ENCODE measurements around the gene ANTKMT. TPM values are rescaled to one million over a fixed set of nuclear protein-coding genes. Genes with fewer than 3 reads are reported as not detected.

Gene ANTKMT
- total RNA-seq, 4 donors from 2014 or later, result 6.2 to 21.1 (median 19.1) TPM

DNA sequence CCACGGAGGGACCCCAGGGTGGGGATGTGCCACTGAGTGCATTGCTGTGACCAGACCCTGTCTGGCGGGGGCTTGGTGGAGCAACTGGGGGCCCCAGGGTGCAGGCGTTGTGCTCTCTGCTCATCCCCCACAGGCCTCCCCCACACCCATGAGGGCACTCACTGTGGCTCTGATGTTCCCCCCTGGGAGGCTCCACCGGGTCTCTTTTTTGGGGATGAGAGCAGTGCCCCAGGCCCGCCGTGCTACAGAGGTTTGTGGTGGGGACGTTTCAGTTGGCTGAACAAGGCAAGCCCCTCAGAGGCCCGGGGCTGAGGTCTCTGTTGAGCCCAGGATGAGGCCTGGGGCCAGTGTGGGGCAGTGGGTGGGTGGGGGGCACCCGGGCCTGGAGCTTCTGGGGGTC is 2.7 kb downstream of the ANTKMT start:
- Histone ChIP-seq H3K4me3 (no peak overlapping the region), H3K27ac (no peak overlapping the region), H3K27me3 (peaks cover 0 to 26% of the 10 kb centered on the region in 2 donors), H3K4me1 (peaks cover 0 to 33% of the 10 kb centered on the region in 2 donors), H3K36me3 (no peaks in the 10 kb centered on the region), H3K9me3 (no peaks in the 10 kb centered on the region)
- no peak for DNase-seq
- intact Hi-C loops (cut with DNase I; ENCODE audit: low total_unique reads), result no loop called here
- no peak for TF ChIP-seq POLR2A (IDR thresholded peaks at IDR 0.05)
- no peak for TF ChIP-seq CTCF (IDR thresholded peaks at IDR 0.05)

- Histone ChIP-seq H3K9me3 (no peaks in the 10 kb centered on the region), H3K36me3 (no peaks in the 10 kb centered on the region), H3K4me1 (peaks cover 0 to 33% of the 10 kb centered on the region in 2 donors), H3K27ac (no peak overlapping the region), H3K27me3 (peaks cover 0 to 28% of the 10 kb centered on the region in 2 donors), H3K4me3 (no peak overlapping the region)
- TF ChIP-seq POLR2A (IDR thresholded peaks at IDR 0.05), result no peak
- TF ChIP-seq CTCF (IDR thresholded peaks at IDR 0.05), result no peak
- intact Hi-C loops (cut with DNase I; ENCODE audit: low total_unique reads), result no loop called here
- DNase-seq, result no peak
Observed at GRCh38 chr16:724188-725040, 3.5 kb downstream of the ANTKMT start.

DNA sequence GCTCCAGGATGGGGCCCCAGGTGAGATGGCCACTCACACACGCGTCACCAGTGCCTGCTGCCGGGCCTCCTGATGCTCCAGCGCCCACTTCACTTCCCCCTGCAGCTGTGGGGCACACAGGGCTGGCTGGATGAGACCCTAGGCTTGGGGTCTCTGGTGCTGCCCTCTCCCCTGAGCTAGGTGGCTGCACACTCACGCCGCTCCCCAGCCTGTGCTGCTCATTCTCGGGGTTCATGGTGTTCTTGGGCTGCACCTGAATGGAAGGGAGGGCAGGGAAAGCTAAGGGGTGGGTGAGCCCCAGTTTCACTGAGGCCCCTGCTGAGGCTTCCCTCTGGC is 4.1 kb downstream of the ANTKMT start:
- TF ChIP-seq CTCF (IDR thresholded peaks at IDR 0.05) (no peak), POLR2A (IDR thresholded peaks at IDR 0.05) (no peak)
- peaks cover 0 to 30% of the 10 kb centered on the region in 2 donors for H3K4me1 ChIP-seq
- H3K27me3 ChIP-seq, result peaks cover 0 to 28% of the 10 kb centered on the region in 2 donors
- no peak for DNase-seq
- no peaks in the 10 kb centered on the region for H3K9me3 ChIP-seq
- H3K36me3 ChIP-seq, result no peaks in the 10 kb centered on the region
- no peak overlapping the region for H3K4me3 ChIP-seq
- no peak overlapping the region for H3K27ac ChIP-seq
- intact Hi-C loops (cut with DNase I; ENCODE audit: low total_unique reads), result no loop called here

- TF ChIP-seq CTCF (IDR thresholded peaks at IDR 0.05) (no peak), POLR2A (IDR thresholded peaks at IDR 0.05) (no peak)
- intact Hi-C loops (cut with DNase I; ENCODE audit: low total_unique reads), result no loop called here
- Histone ChIP-seq H3K27me3 (peaks cover 0 to 28% of the 10 kb centered on the region in 2 donors), H3K9me3 (no peaks in the 10 kb centered on the region), H3K4me3 (no peak overlapping the region), H3K4me1 (peaks cover 0 to 25% of the 10 kb centered on the region in 2 donors), H3K27ac (no peak overlapping the region), H3K36me3 (no peaks in the 10 kb centered on the region)
- DNase-seq, result no peak
Observed at GRCh38 chr16:725463-726187, 4.7 kb downstream of the ANTKMT start.

DNA sequence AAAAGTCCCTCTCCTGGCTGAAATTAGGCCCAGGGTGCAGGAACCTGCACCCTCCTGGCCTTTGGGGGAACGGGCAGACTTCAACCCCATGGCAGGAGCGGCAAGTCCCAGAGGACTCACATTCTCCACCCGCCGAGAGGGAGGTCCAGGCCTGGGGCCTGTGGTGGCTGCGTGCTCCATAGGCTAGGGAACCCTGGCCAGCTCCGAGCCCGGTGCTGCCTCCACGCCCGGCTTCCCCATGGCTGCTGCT is 5.2 kb downstream of the ANTKMT start:
- Histone ChIP-seq H3K27me3 (peaks cover 0 to 28% of the 10 kb centered on the region in 2 donors), H3K36me3 (no peaks in the 10 kb centered on the region), H3K4me1 (peaks cover 0 to 25% of the 10 kb centered on the region in 2 donors), H3K27ac (no peak overlapping the region), H3K4me3 (no peak overlapping the region), H3K9me3 (no peaks in the 10 kb centered on the region)
- no peak for TF ChIP-seq POLR2A (IDR thresholded peaks at IDR 0.05)
- TF ChIP-seq CTCF (IDR thresholded peaks at IDR 0.05), result no peak
- intact Hi-C loops (cut with DNase I; ENCODE audit: low total_unique reads), result no loop called here
- no peak for DNase-seq
